Erythroblast (primary cell): ENCODE data around the gene STC2.
"Not testable (repeated sequence)": the region's sequence is repeated elsewhere in the genome, so short reads cannot be mapped to it uniquely, and the experiment has no call there.

Experiments
- DNase-seq, 2 experiments: peaks; one replicate each; lab custom pipeline; 2025; lab: John Stamatoyannopoulos, UW
- GATA1 ChIP-seq: IDR thresholded peaks from 2 replicates; pipeline ENCODE4 v1.6.1; 2011; ENCODE audit warnings: low read depth, mild to moderate bottlenecking, control low read depth, low read length, moderate library complexity
- POLR2A ChIP-seq: IDR thresholded peaks from 2 replicates; pipeline ENCODE4 v1.6.1; 2011; ENCODE audit warnings: mild to moderate bottlenecking, low read length

STC2 gene, protein sequence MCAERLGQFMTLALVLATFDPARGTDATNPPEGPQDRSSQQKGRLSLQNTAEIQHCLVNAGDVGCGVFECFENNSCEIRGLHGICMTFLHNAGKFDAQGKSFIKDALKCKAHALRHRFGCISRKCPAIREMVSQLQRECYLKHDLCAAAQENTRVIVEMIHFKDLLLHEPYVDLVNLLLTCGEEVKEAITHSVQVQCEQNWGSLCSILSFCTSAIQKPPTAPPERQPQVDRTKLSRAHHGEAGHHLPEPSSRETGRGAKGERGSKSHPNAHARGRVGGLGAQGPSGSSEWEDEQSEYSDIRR

DNA sequence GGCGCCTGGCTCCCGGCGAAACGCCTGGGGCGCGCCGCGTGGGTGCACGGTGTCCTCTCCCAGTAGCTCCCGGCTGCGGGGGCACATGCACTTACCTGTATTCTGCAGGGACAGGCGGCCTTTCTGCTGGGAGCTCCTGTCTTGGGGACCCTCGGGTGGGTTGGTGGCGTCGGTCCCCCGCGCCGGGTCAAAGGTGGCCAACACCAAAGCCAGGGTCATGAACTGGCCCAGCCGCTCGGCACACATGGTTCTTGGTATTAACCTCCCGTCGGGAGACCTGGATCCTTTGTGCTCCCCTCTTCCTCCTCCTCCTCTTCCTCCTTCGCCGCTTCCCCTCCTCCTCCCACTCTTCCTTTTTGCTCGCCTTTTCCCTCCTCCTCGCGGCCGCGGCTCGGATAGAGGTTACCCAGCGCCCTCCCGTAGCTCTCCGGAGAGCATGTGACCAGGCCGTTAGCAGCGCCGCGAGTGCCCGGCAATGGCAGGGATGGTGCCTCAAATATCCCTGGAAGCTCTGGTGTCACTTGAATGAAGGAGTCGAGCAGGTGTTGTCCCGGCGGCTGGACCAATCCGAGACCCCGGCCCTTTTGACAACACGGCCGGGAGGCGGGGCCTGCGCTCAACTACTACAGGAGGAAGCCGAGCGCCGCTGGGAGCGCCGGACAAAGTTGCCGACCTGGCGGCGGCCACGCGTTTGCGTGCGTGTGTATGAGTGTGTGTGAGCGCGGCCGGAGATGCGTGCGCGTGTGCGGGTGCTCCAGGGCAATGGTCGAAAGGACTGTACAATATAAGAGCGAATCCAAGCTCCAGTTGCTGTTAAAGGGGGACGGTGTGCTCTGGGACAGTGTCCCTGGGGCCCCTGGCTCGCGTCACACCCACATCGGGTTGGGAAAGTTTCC is at the start of gene STC2:
TSS of gene STC2 (minus strand) at position 467 of the 896 bp plus-strand sequence. CDS start at position 246, 221 bp downstream.
- TF ChIP-seq GATA1: no peak
- no peak for TF ChIP-seq POLR2A
- DNase-seq: peak; percentile 14 to 20

DNA sequence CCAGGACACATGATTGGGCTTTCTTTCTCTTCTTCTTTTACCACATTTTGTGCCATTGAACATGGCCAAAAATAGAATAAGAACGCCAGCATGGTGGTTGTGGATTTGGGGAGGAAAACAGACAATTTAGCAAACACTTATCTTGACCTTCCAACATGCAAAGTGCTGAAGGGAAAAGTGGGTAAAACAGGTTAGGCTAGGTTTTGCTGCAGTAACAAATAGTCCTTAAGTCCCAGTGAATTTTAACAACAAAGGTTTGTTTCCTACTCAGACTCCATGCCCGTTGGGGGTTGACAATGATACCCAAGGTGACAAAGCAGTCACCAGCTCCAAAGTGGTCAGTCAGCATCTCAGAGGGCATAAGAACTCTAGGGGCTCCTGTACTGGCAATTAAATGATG is 43.2 kb upstream of the STC2 start:
- DNase-seq: no peak
- TF ChIP-seq POLR2A (no peak), GATA1 (no peak)

DNA sequence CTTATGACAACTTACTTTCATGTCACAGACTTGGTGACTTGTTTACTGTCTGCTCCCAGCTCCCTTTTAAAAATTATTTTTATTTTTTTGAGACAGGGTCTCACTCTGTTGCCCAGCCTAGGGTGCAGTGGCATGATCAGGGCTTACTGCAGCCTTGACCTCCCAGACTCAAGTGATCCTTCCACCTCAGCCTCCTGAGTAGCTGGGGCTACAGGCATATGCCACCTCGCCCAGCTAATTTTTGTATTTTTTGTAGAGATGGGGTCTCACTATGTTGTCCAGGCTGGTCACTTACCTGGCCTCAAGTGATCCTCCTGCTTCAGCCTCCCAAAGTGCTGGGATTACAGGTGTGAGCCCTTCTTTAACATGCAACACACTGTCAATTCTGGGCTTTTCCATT is 35.2 kb upstream of the STC2 start:
- not testable (repeated sequence) for DNase-seq

DNA sequence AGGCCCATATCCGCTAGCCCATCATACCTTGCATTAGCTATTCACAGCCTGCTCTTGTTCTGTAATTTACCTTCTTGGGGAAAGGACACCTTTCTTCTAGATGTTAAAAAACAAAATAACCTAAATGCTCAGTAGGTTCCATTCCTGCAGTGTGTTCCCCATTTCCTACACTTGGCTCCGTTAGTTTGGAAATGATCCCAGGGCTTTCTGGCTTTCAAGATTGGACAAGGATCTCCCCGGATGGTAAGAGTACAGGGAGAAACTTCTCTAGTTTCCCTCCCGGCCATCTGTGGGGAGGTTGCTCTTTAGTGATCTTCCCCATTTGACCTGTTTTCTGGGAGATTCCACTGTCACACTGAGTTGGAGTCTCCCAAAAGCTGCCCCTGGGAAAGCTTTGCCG is 27.3 kb upstream of the STC2 start:
- TF ChIP-seq POLR2A: no peak
- TF ChIP-seq GATA1: no peak

DNA sequence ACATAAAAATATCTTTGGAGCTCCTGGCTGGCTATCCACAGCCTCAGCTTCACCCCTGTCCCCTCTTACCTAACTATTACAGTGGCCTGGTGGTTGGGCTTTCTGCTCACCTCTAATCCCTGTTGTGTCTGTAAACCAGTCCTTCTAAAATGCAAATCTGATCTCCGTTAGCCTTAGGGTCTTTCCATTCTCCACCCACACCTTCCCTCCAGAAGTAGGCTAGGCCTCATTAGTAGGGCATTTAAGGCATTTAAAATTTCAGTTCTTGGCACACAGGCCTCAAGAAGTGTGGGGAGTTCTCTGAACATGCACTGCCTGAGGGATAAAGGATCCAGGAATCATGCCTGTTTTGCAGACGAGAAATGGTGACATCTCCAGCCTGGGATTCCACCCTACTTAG is 26.4 kb upstream of the STC2 start:
- TF ChIP-seq POLR2A: no peak
- TF ChIP-seq GATA1: no peak
- no peak for DNase-seq

More for the DNA sequence above, 27.3 kb upstream of the STC2 start:
- no peak for DNase-seq

DNA sequence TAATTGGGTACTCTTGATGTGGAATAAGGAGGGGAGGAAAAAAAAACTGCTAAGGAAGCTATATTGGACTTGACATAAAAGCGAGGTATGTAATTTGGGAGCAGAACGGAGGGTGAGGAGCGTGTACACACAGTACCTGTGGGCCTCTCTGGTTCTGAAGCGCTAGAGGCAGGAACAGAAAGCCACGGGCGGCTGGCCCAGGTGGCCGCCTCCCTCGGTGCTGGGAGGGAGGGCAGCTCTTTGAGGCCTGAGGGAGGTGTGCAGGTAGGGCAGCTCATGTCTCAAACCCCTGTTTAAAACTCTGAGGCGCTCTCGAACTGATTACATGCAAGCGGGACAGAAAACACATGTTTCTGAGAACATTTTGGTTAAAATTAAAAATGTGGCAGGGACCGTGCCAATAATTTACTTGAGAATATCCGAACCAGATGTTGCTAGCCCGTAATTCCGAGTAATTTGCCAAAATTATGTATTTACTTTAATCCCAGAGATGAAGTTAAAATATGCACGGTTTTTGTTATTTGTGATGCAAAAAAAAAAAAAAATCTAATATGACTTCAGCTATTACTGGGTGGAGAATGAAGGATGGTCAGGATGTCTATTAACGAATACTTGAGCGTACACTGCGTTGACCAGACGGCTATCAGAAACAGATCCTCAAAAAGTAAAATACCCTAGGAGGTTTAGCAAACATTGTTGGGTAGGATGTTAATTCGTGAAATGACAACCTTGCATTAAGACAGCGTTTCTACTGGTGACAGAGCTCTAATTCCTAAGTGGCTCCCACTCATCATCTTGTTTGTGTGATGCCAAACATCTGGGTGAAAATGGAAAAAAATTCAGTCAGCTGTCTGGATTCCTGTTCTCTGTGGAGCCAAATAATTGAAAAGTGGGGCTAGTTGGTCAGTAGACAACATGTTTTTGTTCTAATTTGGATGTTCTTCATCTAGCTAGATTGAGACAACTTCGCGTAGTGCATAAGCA is 24.4 kb upstream of the STC2 start:
- no peak for DNase-seq
- TF ChIP-seq GATA1 (no peak), POLR2A (no peak)

DNA sequence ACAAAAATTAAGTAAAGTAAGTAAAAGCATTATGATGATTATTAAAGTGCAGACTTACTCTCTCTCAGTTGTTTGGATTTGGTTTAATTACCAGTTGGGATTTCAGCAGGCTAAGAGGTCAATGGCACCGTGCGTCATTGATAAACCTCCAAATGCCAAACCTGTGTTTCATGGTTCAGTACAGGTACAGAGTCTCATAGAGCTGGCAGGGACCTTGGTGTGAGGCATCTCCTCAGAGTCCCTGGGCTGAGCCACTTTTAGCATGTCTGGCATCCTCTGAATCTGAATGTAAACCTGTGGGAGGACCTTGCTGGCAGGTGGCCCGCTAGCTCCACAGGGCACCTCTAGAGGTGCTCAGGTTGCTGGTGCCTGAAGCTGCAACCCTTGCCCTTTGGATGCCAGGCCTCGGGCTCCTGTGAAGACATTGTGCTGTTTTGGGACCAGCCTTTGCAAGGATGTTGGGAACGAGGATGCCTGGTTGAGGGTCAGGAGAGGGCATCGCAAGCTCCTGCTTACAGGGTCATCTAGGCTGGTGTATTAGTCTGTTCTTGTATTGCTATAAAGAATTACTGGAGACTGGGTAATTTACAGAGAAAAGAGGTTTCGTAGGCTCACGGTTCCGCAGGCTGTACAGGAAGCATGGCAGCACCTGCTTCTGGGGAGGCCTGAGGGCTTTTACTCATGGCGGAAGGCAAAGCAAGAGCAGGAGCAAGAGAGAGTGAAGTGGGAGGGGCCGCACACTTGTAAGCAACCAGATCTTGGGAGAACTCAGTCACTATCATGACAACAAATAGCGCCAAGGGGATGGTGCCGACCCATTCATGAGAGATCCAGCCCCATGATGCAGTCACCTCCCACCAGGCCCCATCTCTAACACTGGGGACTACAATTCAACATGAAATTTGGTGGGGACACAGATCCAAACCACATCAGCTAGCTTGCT is 14.9 kb upstream of the STC2 start:
- TF ChIP-seq GATA1: no peak
- TF ChIP-seq POLR2A: no peak
- no peak for DNase-seq

DNA sequence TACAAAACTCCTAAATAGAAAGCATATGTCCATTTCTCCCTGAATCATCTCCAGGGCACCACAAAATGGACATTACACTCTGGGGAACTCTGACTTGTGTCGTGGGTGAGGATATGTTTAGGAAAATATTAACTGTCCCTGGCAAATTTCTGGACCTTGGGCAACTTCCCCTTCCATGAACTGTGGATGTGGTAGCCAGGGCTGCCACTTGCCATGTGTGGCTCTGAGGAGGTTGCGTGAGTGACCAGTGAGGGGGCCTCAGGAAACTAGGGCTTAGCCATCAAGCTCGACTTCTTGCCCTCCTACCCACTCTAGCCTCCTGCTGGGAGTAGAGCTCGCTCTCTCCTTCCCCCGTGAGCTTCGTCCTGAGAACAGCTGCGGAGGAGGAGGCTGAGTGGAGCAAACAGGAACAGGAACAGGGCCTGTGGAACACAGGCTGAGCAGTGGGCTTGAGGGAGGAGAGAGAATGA is 13.8 kb upstream of the STC2 start:
- DNase-seq: no peak

DNA sequence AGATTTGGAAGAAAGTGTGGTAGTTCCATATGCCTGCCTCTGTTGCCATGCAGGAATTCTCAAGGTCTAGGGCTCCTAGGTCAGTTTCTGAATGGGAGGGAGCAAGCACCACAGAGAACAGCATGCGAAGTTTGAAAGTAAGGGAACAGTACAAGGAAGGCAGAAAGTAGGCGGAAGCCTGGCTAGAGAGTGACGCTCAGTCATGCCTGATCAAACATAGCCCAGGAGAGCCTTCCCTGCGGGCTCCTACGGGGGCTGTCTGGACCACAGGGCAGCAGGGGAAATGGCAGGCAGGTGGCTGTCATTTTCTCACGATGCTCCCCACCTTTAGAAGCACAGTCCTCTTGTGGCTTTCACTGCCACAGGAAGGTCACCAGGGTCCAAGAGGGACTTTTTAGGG is 12.8 kb upstream of the STC2 start:
- DNase-seq: no peak
- no peak for TF ChIP-seq GATA1
- no peak for TF ChIP-seq POLR2A

More for the DNA sequence above, 13.8 kb upstream of the STC2 start:
- TF ChIP-seq POLR2A: no peak

DNA sequence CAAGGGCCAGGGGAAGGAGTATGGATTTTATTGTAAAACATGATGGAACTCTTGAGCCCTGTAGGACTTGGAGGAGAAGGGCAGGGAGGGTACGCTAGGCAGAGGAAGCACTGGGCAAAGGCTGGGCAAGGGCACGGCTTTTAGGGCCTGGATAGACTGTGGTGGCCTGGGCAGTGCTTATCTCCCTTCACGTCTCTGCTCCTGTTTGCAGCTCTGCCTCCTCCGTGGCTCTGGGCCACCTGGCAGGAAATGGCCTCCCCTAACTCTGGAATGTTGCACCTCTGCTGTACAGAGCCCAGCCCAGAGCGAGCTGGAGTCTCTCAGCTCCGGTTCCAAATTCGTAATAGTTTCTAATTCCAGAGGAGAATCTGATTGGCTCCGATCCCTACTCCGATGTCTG is 12.2 kb upstream of the STC2 start:
- TF ChIP-seq GATA1 (no peak), POLR2A (no peak)

DNA sequence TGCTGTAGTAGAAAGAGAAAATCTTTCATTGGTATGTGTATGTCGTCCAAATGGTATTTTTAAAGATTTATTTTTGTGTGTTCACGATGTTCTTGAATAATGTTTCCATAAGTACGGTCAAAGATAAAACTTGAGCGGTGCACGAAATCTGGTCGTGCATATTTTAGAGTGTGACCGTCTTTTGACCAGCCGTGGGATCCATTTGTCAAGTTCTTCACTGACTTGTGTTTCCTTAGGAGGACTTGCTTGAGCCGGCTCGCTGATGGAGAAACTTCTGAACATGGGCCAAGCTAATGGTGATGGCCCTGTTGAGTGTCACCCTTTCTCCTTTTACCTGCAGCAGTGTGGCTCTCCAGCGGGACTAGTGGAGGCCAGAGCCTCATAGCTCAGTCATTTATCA is 11.1 kb upstream of the STC2 start:
- no peak for DNase-seq
- TF ChIP-seq GATA1 (no peak), POLR2A (no peak)

More for the DNA sequence above, 12.2 kb upstream of the STC2 start:
- DNase-seq: no peak

DNA sequence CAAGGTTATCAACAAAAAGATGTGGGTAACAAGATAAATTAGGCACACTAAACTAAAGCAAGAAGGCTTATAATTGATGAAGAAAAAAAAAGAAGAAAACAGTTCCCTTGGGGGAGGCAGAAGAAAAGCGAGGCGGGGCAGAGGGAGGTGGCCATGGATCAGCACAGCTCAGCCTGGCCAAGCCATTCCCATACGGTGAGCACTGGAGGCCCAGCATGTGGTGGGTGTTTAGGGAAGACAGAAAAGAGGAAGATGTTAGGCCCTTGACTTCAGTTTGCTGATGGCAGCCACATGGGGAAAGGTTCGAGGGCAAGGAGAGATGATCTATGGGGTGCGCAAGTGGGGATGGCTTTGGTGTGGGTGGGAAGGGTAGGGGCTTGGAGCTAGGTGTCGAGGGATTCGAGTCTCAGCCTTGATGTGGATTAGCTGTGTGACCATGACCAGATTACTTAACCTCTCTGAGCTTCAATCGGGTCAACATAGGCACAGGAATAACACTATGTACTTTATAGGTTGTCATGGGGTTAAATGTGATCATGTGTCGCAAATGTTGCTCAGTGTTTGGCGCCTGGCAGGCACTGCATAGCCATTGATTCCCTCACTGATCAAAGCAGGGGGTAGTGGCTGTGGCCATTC is 10.3 kb upstream of the STC2 start:
- TF ChIP-seq POLR2A: no peak
- TF ChIP-seq GATA1: no peak
- no peak for DNase-seq
